GM20000 (cell line): Measurements from ENCODE around the gene PPM1K.

ENCODE experiments used
- DNase-seq: peaks from one replicate; pipeline ENCODE4 v3.0.0; 2012; ENCODE audit warnings: low spot score
- CTCF ChIP-seq: IDR thresholded peaks from 2 replicates; pipeline ENCODE4 v1.5.1; 2012; ENCODE audit warnings: mild to moderate bottlenecking, control low read depth; ENCODE audit errors: extremely low read depth, missing control alignments

Gene PPM1K

GRCh38 chr4:88217169-88217568 lies 67.2 kb downstream of the PPM1K start:
- no peak for TF ChIP-seq CTCF
- DNase-seq = no peak

DNA sequence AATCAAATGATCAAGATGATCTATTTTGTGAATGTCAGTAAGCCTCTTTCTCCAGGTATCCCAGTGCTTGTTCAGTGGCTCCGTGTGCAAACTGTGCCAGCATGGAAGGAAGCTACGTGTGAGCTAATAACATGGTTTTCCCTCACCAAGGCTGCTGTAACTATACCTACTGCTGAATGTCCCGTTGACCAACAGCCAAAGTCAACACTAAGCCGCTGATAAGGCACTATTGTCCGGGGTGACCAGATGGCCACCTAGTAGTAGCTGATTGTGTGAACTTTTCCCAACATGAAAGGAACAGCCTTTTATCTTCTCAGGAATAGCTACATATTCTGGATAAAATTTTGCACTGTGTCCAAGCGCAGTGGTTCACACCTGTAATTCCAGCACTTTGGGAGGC lies 68.0 kb downstream of the PPM1K start:
- no peak for DNase-seq
- no peak for TF ChIP-seq CTCF

DNA sequence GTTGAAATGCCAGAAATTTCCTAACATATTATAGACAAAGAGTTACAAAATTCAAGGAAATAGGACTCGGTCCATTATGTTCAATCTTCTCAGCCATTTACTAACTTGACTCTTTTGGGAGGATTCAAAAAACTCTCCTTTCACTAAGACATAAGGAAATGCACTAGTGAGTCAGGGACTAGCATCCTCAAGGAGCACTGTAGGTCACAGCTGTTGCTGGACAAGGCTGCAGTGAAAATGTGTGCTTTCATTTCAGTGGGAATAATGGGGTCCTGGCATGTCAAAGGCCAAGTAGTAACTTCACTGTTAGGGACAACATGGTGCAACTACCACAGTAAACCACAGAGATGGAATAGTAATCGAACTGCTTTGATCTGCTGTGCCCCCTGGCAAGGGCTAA lies 69.0 kb downstream of the PPM1K start:
- no peak for DNase-seq
- TF ChIP-seq CTCF = no peak

DNA sequence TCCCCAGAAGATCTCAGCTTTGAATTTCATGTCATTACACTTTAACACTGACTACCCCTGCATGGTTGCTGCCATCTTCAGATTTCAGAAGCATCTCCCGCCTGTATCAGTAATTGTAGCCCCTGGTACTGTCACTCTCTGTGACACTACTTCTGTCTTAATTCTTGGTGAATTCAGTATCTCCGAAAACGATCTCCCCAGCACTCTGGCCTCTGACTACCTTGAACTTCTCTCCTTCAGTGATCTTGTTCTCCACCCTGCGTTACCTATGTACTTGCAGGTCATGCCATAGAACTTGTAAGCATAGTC lies 72.2 kb downstream of the PPM1K start:
- DNase-seq = no peak
- TF ChIP-seq CTCF = no peak

- peak; percentile 50 for TF ChIP-seq CTCF
- peak; percentile 43 for DNase-seq
Observed at GRCh38 chr4:88211473-88212252, 72.7 kb downstream of the PPM1K start.

GRCh38 chr4:88208156-88208555 lies 76.2 kb downstream of the PPM1K start:
- no peak for TF ChIP-seq CTCF
- no peak for DNase-seq
